Measurements from ENCODE around the gene KIAA0930.

- TF ChIP-seq REST (IDR thresholded peaks at IDR 0.05; ENCODE audit: insufficient read depth in 1 of 2, low read depth in 2 of 2, low read length in 2 of 2) (no peak), POLR2AphosphoS5 (IDR thresholded peaks at IDR 0.05; ENCODE audit: low read depth, low read length) (no peak)
Measured at GRCh38 chr22:45198463-45198795, 42.3 kb downstream of the KIAA0930 start.
